HG02610 (cell line): Measurements from ENCODE around the gene TUT7.
A peak's percentile ranks its signal among the peaks of the same experiment; 100 is the strongest.

ENCODE experiments used
- ATAC-seq: cut with Tn5 transposase; IDR thresholded peaks from one replicate; pipeline ENCODE4 v1.9.1; 2021; ENCODE audit warnings: mild to moderate bottlenecking, moderate library complexity; ENCODE audit not compliant: unreplicated experiment

Gene TUT7

GRCh38 chr9:86263876-86264275 is 90.3 kb downstream of the TUT7 start:
- ATAC-seq: no peak

DNA sequence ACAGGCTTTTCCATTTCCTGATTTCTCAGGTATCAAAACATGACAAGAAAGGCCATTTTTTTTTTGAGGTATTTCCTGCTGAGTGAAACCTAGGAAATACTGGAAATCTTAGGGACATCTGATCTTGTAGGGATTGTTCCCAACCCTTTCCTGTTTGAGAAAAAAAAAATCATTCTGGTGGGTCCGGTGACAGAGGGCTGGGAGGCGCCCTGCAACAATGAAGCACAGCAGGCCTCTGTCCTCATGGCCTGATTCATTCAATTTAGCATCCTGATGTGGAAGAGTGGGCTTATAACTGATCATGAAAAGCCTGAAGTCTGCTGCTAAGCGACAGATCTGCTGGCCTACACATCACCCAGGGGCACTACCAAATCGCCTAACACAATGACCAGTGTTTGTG is 91.7 kb downstream of the TUT7 start:
- ATAC-seq: no peak

- ATAC-seq: no peak
These were observed 94.7 kb downstream of the TUT7 start, which contains the start of gene C9orf153 for GRCh38 chr9:86259557-86259956. C9orf153 (minus strand) TSS chr9:86259657; CDS start chr9:86229603, 30,054 bp downstream.

GRCh38 chr9:86257391-86257790 is 96.8 kb downstream of the TUT7 start:
- ATAC-seq: no peak

DNA sequence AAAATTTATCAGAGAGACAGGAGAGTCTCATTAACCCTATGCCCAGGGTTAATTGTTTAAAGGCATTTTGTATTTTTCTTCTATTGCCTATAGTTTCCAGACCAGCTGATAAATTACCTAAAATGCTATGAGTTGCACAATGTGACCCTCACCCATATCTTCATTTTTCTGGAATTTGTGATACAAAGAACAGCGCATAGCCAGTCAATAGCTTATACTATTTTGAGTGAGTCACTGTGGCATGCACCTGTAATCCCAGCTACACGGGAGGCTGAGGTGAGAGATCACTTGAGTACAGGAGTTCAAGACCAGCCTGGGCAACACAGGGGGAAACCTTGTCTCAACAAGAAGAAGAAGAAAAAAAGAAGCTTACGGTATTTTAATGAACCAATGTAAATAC is 97.6 kb downstream of the TUT7 start:
- ATAC-seq: no peak

DNA sequence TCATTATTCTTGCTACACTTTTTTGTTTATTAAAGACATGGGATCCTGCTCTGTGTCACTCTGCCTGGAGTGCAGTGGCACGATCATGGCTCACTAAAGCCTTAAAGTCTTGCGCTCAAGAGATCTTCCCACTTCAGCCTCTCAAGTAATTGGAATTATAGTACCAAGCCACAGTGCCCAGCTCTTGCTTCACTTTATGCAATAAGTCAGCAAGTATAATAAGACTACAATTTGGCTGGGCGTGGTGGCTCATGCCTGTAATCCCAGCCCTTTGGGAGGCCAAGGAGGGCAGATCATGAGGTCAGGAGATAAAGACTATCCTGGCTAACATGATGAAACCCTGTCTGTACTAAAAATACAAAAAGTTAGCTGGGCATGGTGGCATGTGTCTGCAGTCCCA is 100.6 kb downstream of the TUT7 start:
- ATAC-seq: no peak

GRCh38 chr9:86252870-86253269 is 101.3 kb downstream of the TUT7 start:
- no peak for ATAC-seq

- no peak for ATAC-seq
These were observed 104.1 kb downstream of the TUT7 start for GRCh38 chr9:86250123-86250522.

DNA sequence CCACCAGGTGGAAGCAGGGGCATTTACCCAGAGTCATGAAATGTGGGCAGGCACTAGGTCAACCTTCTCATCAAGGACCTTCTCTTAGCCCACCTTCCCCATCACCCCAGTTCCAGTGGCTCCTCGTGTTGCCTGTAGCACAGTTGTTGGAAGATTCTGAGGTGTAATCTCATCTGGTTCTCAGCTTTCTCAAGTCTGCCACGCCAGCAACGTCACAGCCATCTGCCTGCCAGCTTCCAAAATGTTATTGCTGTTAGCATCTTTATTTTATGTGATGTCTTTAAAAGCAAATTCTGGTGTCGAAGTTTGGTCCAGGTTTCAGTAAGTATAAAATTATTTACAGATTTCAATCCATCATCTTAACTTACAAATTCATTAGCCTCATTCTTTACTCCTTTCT is 105.5 kb downstream of the TUT7 start:
- no peak for ATAC-seq

GRCh38 chr9:86246752-86247161 is 107.5 kb downstream of the TUT7 start:
- peak; percentile 97 for ATAC-seq

GRCh38 chr9:86242071-86242470 is 112.1 kb downstream of the TUT7 start:
- no peak for ATAC-seq

GRCh38 chr9:86241216-86241615 is 113.0 kb downstream of the TUT7 start:
- no peak for ATAC-seq

DNA sequence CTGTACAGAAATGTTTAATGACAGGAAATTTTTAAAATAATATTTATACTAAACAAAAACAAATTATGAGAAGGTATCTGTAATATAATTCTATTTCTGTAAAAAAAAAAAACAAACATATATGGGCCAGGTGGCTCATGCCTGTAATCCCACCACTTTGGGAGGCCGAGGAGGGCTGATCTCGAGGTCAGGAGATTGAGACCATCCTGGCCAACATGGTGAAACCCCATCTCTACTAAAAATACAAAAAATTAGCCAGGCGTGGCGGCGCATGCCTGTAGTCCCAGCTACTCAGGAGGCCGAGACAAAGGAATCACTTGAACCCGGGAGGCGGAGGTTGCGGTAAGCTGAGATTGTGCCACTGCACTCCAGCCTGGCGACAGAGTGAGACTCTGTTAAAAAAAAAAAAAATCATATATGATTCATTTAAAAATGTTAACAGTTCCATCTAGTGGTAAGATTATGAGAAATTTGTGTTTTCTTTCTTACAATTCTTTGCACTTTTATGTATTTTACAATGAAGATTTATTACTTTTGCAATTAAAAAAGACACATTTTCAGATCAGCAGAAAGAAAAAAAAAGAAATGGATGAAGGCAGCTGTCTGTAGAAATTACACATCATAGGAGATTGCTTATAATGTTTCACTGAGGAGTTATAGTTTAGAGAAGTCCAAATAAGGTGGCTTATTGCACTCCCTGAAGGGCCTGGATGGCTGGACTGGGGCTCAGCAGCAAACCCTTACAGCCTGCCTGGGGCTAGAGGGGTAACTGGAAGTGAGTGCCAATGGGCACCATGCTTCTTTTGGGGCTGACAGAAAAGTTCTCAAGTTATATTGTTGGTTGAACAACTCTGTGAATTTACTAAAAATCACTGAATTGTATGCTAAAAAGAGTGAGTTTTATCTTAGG is 115.1 kb downstream of the TUT7 start:
- ATAC-seq: no peak
